ENCODE data around the gene ASH1L.
"Not testable (repeated sequence)": the region's sequence is repeated elsewhere in the genome, so short reads cannot be mapped to it uniquely, and the experiment has no call there.

Gene ASH1L, protein sequence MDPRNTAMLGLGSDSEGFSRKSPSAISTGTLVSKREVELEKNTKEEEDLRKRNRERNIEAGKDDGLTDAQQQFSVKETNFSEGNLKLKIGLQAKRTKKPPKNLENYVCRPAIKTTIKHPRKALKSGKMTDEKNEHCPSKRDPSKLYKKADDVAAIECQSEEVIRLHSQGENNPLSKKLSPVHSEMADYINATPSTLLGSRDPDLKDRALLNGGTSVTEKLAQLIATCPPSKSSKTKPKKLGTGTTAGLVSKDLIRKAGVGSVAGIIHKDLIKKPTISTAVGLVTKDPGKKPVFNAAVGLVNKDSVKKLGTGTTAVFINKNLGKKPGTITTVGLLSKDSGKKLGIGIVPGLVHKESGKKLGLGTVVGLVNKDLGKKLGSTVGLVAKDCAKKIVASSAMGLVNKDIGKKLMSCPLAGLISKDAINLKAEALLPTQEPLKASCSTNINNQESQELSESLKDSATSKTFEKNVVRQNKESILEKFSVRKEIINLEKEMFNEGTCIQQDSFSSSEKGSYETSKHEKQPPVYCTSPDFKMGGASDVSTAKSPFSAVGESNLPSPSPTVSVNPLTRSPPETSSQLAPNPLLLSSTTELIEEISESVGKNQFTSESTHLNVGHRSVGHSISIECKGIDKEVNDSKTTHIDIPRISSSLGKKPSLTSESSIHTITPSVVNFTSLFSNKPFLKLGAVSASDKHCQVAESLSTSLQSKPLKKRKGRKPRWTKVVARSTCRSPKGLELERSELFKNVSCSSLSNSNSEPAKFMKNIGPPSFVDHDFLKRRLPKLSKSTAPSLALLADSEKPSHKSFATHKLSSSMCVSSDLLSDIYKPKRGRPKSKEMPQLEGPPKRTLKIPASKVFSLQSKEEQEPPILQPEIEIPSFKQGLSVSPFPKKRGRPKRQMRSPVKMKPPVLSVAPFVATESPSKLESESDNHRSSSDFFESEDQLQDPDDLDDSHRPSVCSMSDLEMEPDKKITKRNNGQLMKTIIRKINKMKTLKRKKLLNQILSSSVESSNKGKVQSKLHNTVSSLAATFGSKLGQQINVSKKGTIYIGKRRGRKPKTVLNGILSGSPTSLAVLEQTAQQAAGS (N-terminal part only)

DNA sequence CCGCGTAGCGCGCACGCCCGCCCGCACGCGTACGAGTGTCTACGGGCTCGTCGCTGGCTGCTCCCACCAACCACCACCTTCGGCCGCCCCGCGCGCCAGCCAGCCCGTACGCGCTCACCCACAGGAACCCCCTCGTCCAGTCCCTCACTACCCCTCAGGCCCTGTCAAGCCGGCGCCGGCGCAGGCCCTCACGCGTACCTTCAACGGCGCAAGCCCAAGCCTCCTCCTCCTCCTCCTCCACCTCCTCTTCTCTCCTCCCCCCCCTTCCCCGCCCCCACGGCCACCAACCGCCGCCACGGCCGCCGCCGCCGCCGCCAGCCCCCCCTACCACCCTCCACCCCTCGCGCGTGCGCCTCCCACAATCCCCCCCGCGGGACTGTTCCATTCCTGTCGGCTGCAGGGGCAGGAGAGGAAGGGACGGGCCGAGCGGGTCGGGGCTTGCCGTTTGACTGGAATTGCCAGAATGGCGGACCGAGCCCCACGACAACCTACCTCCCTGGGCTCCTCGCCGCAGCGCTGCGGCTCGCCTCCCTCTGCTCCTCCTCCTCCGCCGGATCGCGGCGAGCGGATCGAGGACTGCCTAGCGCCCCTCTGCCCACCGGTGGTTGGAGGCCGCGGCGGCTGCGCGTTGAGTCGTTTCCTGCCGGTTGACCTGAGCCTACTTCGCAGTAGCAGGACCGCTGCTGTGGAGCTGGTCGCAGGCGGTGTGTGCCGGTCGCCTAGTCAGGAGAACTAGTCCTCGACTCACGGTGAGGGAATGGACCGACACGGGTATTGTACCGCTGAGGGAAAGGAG is at the start of gene ASH1L:
ASH1L (minus strand) TSS at position 223 of the 796 bp plus-strand sequence. CDS start 41,284 bp downstream, outside the sequence.
- DNase-seq: peak; percentile 88

DNA sequence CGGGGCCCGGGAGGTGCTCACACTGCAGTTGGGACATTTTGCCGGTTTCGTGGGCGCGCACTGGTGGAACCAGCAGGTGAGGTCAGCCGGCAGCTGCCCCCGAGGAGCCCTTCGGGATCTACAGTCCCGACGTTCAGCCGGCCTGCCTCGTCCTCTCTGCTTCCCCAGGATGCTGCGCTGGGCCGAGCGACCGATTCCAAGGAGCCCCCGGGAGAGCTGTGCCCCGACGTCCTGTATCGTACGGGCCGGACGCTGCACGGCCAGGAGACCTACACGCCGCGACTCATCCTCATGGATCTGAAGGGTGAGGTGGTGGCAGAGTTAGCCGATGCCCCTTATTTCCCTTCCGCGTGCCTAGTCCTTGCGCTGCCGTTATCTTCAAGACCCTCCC is 47.6 kb upstream of the ASH1L start:
- not testable (repeated sequence) for DNase-seq

DNA sequence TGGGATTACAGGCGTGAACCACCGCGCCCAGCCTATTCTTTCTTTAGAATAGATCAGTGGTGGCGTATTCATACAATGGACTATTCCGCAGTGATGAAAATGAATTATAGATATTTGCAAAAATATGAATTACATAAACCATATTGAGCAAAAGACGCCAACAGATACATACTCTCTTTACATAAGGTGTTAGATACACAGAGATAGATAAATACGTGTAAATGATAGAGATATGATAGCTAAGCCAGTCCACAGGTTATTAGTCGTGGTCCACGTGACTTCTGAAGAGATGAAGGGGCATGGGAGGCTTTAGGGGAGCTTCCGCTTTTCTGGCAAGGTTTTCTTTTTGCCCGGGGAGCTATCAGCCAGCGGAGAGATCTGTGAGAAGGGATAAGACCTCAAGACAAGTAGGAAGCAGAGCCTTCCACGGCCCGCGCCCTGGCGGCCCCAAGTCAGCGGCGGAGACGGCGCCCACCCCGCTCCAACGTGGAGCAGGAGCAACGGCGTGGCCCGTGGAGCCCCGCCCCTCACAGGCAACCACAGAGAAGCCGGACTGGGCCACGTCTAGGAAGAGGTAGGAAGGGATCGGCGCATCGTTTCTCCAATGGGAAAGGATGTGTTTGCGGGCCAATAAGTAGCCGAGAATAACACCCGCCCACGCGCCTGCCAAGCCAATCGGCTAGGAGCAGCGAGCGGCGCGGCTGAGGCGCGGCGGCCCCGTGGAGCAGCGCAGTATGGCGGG is 47.1 kb upstream of the ASH1L start, which contains the start of gene MSTO1:
MSTO1 (plus strand) TSS at position 704 of the 742 bp plus-strand sequence; CDS start at position 735, 31 bp downstream.
- DNase-seq: peak; percentile 97

DNA sequence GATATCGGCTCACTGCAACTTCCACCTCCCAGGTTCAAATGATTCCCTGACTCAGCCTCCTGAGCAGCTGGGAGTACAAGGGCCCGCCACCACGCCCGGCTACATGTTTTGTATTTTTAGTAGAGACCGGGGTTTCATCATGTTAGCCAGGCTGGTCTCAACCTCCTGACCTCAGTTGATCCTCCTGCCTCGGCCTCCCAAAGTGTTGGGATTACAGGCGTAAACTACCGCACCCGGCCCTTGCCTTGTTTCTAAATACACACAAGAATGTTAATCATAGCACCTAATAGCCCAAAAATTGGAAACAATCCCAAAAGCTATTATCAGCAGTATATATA is 46.3 kb upstream of the ASH1L start:
- no peak for DNase-seq

DNA sequence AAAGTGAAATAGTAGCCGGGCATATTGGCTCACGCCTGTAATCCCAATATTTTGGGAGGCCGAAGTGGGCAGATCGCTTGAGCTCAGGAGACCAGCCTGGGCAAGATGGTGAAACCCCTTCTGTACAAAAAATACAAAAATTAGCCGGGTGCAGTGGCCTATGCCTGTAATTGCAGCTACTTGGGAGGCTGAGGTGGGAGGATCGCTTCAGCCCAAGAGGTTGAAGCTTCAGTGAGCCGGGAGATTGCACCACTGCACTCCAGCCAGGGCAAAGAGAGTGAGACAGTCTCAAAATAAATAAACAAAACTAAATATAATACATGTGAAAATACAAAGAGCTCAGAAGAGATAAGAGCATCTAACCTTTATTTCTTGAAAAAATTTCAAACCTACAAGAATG is 45.1 kb upstream of the ASH1L start:
- no peak for DNase-seq

DNA sequence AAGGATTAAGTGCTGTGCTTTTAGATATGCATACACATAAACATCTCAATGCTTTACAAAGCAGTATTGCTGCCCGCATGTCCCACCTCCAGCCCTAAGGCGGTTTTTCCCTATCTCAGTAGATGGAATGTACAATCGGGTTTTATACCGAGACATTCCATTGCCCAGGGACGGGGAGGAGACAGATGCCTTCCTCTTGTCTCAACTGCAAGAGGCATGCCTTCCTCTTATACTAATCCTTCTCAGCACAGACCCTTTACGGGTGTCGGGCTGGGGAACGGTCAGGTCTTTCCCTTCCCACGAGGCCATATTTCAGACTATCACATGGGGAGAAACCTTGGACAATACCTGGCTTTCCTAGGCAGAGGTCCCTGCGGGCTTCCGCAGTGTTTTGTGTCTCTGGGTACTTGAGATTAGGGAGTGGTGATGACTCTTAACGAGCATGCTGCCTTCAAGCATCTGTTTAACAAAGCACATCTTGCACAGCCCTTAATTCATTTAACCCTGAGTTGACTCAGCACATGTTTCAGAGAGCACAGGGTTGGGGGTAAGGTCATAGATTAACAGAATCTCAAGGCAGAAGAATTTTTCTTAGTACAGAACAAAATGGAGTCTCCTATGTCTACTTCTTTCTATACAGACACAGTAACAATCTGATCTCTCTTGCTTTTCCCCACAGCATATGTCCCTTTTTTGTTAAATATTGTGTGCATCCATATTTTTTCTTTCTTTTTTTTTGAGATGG is 37.4 kb upstream of the ASH1L start:
- DNase-seq: not testable (repeated sequence)

DNA sequence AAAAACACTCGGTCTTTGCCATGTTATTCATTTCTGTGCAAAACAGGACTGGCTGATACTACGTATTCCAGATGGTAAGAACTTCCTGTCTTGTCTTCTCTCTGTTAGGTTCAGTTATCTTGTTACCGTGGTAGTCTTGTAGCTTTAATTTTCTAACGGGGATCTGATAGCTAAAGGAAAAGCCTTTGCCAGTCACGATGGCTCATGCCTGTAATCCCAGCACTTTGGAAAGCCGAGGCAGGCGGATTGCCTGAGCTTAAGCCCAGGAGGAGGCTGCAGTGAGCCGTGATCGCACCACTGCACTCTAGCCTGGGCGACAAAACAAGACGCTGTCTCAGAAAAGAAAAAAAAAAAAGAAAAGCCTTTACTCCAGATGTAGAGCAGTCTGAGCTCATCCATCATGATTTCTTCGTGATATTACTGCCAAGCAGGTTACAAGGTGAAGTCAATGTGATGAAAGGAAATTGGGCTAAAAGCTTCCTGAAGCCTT is 36.3 kb upstream of the ASH1L start:
- DNase-seq: no peak

DNA sequence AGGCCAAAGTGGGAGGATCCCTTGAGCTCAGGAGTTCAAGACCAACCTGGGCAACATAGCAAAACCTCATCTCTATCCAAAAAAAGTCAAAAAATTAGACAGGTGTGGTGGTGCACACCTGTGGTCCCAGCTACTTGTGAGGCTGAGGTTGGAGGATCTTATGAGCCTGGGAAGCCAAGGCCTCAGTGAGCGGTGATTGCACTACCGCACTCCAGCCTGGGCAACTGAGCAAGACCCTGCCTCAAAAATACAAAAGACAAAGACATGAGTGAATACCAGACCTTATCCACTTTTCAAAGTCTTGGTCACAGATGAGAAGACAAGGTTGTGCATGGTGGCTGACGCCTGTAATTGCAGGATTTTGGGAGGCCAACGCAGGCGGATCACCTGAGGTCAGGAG is 34.3 kb upstream of the ASH1L start:
- no peak for DNase-seq

DNA sequence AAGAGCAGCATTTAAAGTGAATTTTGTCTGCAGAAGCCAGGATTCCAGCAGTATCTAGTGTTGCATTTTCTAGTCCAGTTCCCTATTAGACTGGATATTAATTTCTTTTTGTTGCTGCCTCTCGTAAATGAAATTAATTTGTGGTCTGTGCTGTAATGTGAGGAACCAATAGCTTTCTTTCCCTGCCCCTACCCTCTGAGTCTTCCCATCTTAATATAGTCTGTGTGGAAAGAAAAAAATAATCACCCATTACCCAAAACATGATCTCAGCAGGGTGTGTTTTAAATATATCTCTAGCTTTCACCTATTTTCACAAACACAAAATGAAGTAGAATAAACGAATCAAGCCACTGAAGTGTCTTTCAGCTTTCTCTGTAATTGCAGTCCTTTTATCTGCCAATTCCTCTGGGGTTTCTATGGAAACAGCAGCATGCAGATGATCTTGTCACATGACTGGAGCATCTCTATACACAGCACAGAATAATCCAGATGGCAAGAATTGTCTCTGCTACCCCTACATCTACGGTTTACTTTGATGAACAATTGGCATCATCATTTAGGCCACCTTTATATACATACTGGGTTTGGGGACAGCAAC is 33.4 kb upstream of the ASH1L start:
- not testable (repeated sequence) for DNase-seq

DNA sequence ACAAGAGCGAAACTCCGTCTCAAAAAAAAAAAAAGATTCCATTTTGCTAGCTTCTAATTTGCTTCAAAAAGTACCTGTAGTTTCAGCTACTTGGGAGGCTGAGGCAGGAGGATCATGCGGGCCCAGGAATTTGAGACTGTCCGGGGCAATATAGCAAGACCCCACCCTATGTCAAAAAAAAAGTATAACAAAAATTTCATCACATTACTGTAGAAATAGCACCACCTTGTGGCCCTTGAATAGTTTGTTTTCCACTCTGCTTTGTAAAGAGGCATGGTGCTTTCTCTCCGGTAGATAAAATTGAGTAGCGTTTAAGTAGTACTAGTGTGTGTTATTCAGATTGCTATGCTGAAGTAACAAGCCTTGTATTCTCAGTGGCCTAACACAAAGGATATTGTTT is 29.2 kb upstream of the ASH1L start:
- peak; percentile 47 for DNase-seq

DNA sequence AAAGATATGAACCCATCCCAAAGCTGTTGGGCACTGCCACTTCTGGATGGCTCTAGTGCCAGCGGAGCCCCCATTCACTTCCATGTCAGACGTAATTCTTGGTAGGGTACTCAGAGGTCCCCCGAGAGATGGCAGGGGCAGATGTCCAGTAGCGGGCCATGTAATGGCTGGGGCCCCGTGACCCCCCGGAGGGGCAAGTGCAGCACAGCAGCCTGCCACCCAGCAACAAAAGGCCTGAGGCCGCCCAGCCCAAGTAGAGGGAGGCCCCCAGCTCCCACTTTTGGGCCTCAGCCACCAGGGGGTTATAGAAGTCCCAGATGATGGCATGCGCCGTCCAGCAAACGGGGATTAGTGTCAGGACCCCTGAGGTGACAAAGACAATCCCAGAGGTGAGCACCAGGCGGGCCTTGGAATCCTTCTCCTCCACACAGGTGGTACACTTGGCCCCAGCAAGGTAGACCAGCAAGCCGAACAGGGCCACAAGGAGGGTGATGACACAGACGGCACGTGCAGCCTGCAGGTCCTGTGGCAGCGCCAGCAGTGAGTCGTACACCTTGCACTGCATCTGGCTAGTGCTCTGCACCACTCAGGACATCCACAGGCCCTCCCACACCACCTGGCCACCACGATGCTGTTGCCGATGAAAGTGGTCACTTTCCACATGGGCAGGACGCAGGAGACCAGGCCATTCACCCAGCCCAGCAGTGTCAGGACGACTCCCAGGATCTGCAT is 28.1 kb upstream of the ASH1L start:
- DNase-seq: not testable (repeated sequence)

DNA sequence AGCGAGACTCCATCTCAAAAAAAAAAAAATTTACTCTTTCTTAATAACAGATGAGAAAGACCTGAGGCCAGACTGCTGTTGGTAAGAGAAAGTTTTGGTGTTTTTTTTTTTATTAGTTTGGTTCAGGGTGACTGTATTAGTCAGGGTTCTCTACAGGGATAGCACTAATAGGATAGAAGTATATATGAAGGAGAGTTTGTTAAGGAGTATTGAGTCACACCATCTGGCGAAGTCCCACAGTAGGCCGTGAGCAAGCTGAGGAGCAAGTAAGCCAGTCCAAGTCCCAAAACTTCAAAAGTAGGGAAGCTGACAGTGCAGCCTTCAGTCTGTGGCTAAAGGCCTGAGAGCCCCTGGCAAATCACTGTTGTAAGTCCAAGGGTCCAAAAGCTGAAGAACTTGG is 26.7 kb upstream of the ASH1L start:
- not testable (repeated sequence) for DNase-seq

DNA sequence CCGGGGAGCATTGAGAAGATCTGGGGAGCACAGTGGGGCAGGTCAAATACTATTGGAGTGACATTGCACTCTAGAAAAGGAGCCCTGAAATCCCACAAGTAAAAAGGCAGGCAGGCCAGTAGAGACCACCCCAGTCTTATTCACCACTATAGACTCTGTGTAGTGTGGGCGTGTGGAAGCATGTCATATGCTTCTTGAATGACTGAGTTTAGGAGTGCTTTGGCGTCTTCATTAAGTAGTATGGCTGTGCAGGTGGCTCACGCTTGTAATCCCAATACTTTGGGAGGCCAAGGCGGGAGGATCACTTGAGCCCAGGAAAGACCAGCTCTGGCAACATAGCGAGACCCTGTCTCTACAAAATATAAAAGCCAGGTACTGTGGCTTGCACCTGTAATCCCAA is 21.2 kb upstream of the ASH1L start:
- not testable (repeated sequence) for DNase-seq

DNA sequence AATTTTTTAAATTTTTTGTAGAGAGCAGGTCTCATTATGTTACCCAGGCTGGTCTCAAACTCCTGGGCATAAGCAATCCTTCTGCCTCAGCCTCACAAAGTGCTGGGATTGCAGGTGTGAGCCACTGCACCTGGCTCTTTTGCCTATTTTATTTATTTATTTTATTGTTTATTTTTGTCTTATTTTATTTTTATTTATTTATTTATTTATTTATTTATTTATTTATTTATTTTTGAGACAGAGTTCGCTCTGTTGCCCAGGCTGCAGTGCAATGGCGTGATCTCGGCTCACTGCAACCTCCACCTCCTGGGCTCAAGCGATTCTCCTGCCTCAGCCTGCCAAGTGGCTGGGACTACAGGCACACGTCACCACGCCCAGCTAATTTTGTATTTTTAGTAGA is 13.0 kb upstream of the ASH1L start:
- not testable (repeated sequence) for DNase-seq

DNA sequence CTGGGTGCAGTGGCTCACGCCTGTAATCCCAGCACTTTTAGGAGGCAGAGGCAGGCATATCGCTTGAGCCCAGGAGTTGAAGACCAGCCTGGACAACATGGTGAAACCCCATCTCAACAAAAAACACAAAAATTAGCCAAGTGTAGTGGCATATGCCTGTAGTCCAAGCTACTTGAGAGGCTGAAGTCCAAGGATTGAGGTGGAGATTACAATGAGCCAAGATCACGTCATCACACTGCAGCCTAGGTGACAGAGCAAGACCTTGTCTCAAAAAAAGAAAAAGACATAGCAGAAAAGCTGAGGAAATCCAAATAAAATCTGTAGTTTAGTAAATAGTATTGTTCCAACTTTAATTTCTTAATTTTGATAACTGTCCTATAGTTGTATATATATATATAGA is 11.5 kb upstream of the ASH1L start:
- no peak for DNase-seq

DNA sequence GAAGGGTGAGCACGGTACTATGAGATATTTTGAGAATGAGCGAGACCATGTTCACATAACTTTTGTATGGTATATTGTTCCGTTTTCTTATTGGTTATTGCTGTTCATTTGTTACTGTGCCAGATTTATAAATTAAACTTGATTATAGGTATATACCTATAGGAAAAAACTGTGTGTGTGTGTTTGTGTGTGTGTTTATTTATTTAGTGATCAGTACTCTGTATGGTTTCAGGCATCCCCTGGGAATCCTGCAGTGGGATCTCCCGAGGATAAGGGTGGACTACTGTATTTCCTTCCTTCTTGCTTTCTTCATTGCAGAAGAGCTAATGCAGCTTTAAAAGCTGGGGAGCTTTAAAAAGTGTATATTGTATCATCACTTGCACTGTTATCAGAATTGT is 8.0 kb upstream of the ASH1L start:
- DNase-seq: no peak

DNA sequence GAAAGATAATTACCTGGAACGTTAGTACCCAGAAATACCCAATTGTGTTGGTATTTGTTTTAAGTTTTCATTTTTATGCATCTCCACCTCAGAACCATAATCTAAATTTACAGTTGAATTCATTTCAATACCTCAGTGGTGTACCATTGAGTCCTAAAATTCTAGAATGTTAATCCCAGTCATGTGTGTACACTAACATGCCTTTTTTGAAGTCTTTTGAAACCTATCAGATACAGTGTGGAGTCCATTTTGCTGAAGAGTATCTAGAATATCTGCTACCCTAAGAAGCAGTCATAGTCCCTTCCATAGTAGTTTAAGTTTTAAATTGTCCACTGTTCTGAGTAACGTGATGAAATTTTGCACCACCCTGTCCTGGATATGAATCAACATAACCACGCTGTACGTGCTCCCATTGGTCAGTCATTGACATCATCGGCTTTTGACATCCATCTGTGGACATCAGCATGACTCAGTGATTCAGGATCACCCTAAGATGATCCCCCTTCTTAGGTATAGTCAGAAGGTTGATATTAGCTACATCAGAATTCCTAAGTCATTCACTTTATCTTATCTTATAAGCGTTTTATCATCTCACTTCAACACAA is 7.5 kb upstream of the ASH1L start:
- DNase-seq: no peak

DNA sequence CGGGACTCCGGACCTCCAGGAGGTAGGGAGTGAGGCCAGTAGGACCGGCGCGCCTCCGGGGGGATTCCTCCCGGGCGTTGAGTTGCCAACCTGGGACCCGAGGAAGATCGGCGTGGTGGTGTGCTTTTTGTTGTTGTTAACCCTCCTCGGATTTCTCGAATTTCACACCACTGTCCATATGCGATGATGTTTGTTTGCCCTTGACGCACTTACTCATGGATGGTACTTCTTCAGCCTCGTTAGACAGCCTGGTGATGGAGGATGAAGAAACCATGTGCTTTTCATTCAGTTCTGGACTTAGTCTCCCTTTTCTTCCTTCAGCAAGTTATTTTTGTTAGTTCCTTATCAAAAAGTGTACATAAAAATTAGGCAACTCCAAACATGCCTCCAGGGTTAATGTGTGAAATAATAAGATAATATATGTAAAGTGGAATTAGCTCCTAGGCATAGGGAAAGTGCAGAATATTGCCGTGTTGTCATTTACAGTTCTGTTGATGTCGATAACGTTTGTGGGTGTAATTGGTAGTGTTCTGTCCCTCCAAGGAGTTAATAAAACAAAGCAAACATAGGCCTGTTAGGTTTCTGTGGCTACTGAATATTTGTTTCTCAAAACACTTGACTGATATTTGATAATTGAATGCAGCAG is 897 bp upstream of the ASH1L start:
- peak; percentile 73 for DNase-seq
